GM21737 (cell line): ENCODE data around the gene NHSL1.

Experiments
- ATAC-seq: cut with Tn5 transposase; IDR thresholded peaks from one replicate; pipeline ENCODE4 v1.9.1; 2021; ENCODE audit warnings: mild to moderate bottlenecking, moderate library complexity; ENCODE audit not compliant: unreplicated experiment

Gene NHSL1

GRCh38 chr6:138406443-138406842 is 92.9 kb downstream of the NHSL1 start:
- ATAC-seq: no peak

GRCh38 chr6:138405816-138406413 is 93.4 kb downstream of the NHSL1 start:
- no peak for ATAC-seq

GRCh38 chr6:138404666-138405337 is 94.5 kb downstream of the NHSL1 start:
- no peak for ATAC-seq

- peak; percentile 96 for ATAC-seq
Observed at GRCh38 chr6:138403801-138404665, 95.3 kb downstream of the NHSL1 start, which contains the start of gene HEBP2. TSS of gene HEBP2 (plus strand) at chr6:138404223. CDS start at chr6:138404496, 273 bp downstream.

GRCh38 chr6:138403324-138403800 is 95.9 kb downstream of the NHSL1 start:
- peak; percentile 20 for ATAC-seq

GRCh38 chr6:138402838-138403187 is 96.5 kb downstream of the NHSL1 start:
- ATAC-seq: no peak

- ATAC-seq: no peak
Observed at GRCh38 chr6:138401960-138402837, 97.1 kb downstream of the NHSL1 start.

GRCh38 chr6:138400326-138400725 is 99.0 kb downstream of the NHSL1 start:
- ATAC-seq: no peak

- no peak for ATAC-seq
Observed at GRCh38 chr6:138397128-138398122, 101.9 kb downstream of the NHSL1 start.

GRCh38 chr6:138396709-138397108 is 102.6 kb downstream of the NHSL1 start:
- ATAC-seq: no peak

GRCh38 chr6:138393871-138394783 is 105.2 kb downstream of the NHSL1 start:
- no peak for ATAC-seq

GRCh38 chr6:138389551-138389950 is 109.7 kb downstream of the NHSL1 start:
- no peak for ATAC-seq

GRCh38 chr6:138387577-138388368 is 111.5 kb downstream of the NHSL1 start:
- no peak for ATAC-seq

GRCh38 chr6:138386897-138387296 is 112.4 kb downstream of the NHSL1 start:
- ATAC-seq: no peak

- ATAC-seq: no peak
Observed at GRCh38 chr6:138383776-138384175, 115.5 kb downstream of the NHSL1 start.

- ATAC-seq: no peak
Observed at GRCh38 chr6:138382498-138383265, 116.6 kb downstream of the NHSL1 start.

GRCh38 chr6:138378463-138378862 is 120.8 kb downstream of the NHSL1 start:
- no peak for ATAC-seq
